ENCODE results near the gene CCT2. TPM values are rescaled to one million over a fixed set of nuclear protein-coding genes. Genes with fewer than 3 reads are reported as not detected.
A peak's percentile ranks its signal among the peaks of the same experiment; 100 is the strongest.

CCT2 gene
- total and polyA plus RNA-seq, 9 of the 15 experiments (the other 6 are each of a cell fraction or from before 2014, with no cell fraction given): 341 to 738 (median 490) TPM

GRCh38 chr12:69610729-69611128, 25.5 kb downstream of the CCT2 start, which contains the start of gene LRRC10:
Gene LRRC10 (minus strand): TSS chr12:69610907. CDS start chr12:69610838, 69 bp downstream.
- in situ Hi-C loops (cut with MboI) (no loop called here), intact Hi-C loops (cut with micrococcal nuclease) (no loop called here)
- ChIA-PET POLR2A (interaction anchor here (1.1 to 1.8 kb wide), 4 partner anchors 11 to 18 kb away, joined by 3 to 6 read pairs (median 4); no protein-coding TSS in a partner anchor), CTCF (ENCODE audit: low intra/inter-chr PET ratio) (no interaction called here)
- FAIRE-seq (no peak), ATAC-seq (peak; percentile 62), DNase-seq (ENCODE audit: extremely low read depth in 1 of 4, low spot score in 3 of 4) (peak in 2 of 4 experiments; percentile 27 to 48)
- H3K4me3 ChIP-seq: no peak within 1 kb of the TSS
- peaks cover 14 to 16% of the 10 kb centered on the region in 2 experiments for H3K4me1 ChIP-seq (replicated peaks in 1 of 2; ENCODE audit: control insufficient read depth in 2 of 2, insufficient read depth in 2 of 2, low read length in 2 of 2)
- H3K9me1 ChIP-seq (ENCODE audit: control insufficient read depth, insufficient read depth, low read length): no peaks in the 10 kb centered on the region
- no peaks in the 10 kb centered on the region; a peak in 1 of 5 replicates for H3K27me3 ChIP-seq (ENCODE audit: control insufficient read depth in 2 of 2, insufficient read depth in 2 of 2, low read length in 2 of 2)
- no TSS peak for BruUV-seq (replicated peaks)
- 0 out of 2 replicates have a peak, but pooled peaks cover 3% of the 10 kb centered on the region for H3K9me3 ChIP-seq (replicated peaks; ENCODE audit: control insufficient read depth, insufficient read depth, low read depth, low read length)
- 42% methylated on average over 10 of the region's 11 CpGs for WGBS (ENCODE audit: insufficient coverage, low coverage, missing lambda C conversion rate)
- H3K79me2 ChIP-seq (ENCODE audit: control insufficient read depth, insufficient read depth, low read length): no peaks in the 10 kb centered on the region
- H2AFZ ChIP-seq (ENCODE audit: low read depth, low read length): peak within 1 kb of the TSS; percentile 64
- peak within 1 kb of the TSS in 1 of 2 experiments; percentile 62; a peak in 2 of 4 replicates for H3K9ac ChIP-seq (ENCODE audit: insufficient read depth in 1 of 2, low read depth in 2 of 2, low read length in 2 of 2)
- no peak within 1 kb of the TSS for H3K27ac ChIP-seq (ENCODE audit: extremely low read depth, low read depth, low read length)
- TF ChIP-seq TFAP4 (CRISPR knock-in tag; IDR thresholded peaks at IDR 0.05; ENCODE audit: borderline replicate concordance) (peak; percentile 20; the same call in 1 of the 2 replicates), ZNF592 (IDR thresholded peaks at IDR 0.05) (0 out of 2 replicates have a peak, but pooled peaks have one; percentile 27), EP400 (IDR thresholded peaks at IDR 0.05) (no peak), NR2C2 (CRISPR knock-in tag; IDR thresholded peaks at IDR 0.05) (no peak), NR2C2 (tag; IDR thresholded peaks at IDR 0.05) (no peak), FOXK1 (CRISPR knock-in tag; IDR thresholded peaks at IDR 0.05; ENCODE audit: borderline replicate concordance) (no peak), YY1 (IDR thresholded peaks at IDR 0.05; ENCODE audit: borderline replicate concordance in 1 of 3, control insufficient read depth in 1 of 3, extremely low read depth in 1 of 3, insufficient read depth in 3 of 3, insufficient read length in 1 of 3, insufficient replicate concordance in 2 of 3, low read depth in 1 of 3, low read length in 2 of 3) (peak in 1 of 3 experiments; percentile 17), NONO (IDR thresholded peaks at IDR 0.05; ENCODE audit: low read depth in 2 of 2, low read length in 1 of 2) (no peak)
- no peaks in the 10 kb centered on the region for H3K36me3 ChIP-seq (ENCODE audit: control insufficient read depth, insufficient read depth, low read length)
- peak within 1 kb of the TSS; percentile 27; the same call in 1 of the 2 replicates for H3K4me2 ChIP-seq (ENCODE audit: insufficient read depth, low read length)
- no peaks in the 10 kb centered on the region for H4K20me1 ChIP-seq (replicated peaks; ENCODE audit: control insufficient read depth, insufficient read depth, low read length)
